ENCODE results near the gene RASGRP4. TPM values are rescaled to one million over a fixed set of nuclear protein-coding genes. Genes with fewer than 3 reads are reported as not detected.

The RASGRP4 gene
- total RNA-seq, 1 donor from 2014 or later, result 1.5 TPM

- intact Hi-C loops (cut with DNase I), result no loop called here
- DNase-seq (ENCODE audit: low spot score), result no peak
These were observed 30.5 kb downstream of the RASGRP4 start for GRCh38 chr19:38395381-38396114.

DNA sequence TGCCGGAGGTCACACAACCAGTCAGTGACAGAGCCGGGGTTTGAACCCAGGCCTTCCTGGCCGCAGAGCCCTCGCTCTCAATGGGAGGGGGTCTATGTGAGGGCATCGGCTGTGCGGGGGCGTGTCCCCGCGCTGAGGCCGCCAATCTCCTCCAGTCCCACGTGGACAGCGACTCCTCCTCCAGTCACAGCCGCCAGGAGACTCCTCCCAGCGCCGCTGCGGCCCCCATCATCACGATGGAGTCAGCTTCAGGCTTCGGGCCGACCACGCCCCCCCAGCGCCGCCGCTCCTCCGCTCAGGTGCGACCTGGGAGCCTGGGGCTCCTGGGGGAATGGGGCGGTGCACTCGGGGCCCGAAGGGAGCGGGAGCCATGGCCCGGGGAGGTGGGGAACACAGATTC is 31.5 kb downstream of the RASGRP4 start:
- no peak for DNase-seq (ENCODE audit: low spot score)
- intact Hi-C loops (cut with DNase I), result no loop called here

- intact Hi-C loops (cut with DNase I), result no loop called here
- no peak for DNase-seq (ENCODE audit: low spot score)
These were observed 33.2 kb downstream of the RASGRP4 start for GRCh38 chr19:38392707-38393308.

DNA sequence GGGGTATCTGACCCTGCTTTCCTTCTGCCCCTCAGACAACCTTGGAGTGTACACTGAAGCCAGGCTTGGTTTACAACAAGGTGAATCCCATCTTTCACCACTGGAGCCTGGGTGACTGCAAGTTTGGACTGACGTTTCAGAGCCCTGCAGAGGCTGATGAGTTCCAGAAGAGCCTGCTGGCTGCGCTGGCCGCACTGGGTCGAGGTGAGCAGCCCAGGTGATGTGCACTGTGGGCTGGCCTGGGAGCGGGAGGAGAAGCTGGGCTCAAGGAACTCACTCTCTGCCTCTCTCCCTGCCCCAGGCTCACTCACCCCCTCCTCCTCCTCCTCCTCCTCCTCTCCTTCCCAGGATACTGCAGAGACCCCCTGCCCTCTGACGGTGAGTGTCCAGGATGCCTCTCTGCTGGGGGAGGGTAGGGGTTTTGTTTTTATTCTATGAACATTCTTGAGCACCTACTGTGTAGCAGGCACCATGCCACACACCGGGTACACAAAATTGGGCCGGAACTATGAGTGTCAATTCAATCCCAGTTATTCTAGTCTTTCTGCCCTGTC is 34.0 kb downstream of the RASGRP4 start:
- DNase-seq (ENCODE audit: low spot score), result no peak
- intact Hi-C loops (cut with DNase I), result no loop called here

GRCh38 chr19:38389957-38390924 is 35.8 kb downstream of the RASGRP4 start:
- intact Hi-C loops (cut with DNase I), result no loop called here
- no peak for DNase-seq (ENCODE audit: low spot score)

- no peak for DNase-seq (ENCODE audit: low spot score)
- intact Hi-C loops (cut with DNase I), result no loop called here
These were observed 36.7 kb downstream of the RASGRP4 start for GRCh38 chr19:38389101-38389925.

DNA sequence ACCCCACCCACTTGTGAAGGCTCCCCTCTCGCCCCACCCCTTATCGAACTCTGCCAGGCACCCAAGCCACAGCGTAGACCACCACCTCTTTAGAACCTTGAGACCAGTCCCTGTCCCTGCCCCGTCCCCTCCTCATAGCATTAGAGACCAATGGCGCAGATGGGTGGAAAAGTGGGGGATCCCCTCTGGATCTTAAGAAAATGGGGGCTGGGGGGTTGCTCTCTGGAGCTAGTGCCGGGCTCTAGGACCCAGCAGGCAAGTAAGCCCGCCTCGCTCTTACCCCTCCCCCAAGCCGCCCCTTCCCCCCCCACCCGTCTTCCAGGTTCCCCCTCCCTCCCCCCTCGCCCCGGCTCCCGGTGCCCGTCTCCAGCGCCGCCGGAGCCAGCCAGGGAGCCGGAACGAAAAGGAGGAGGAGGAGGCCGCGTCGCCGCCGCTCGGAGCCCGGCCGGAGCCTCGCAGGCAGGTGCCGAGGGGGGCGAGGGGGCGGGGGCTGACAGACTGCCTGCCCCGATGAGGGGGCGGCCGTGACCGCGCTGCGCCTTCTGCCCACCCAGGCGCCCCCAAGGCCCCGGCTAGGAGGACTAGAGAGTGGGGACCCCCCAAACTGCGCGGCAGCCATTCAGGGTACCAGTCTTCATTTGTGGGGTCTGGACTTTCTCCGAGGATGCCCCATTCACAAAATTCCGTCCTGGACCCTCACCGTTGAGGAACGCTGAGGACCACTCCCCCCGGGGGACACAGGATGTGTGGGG is 37.5 kb downstream of the RASGRP4 start, which contains the start of gene SPRED3:
Gene SPRED3 (plus strand): TSS at position 349 of the 752 bp plus-strand sequence. CDS start 1,606 bp downstream, outside the sequence.
- DNase-seq (ENCODE audit: low spot score), result no peak
- intact Hi-C loops (cut with DNase I), result no loop called here

- DNase-seq (ENCODE audit: low spot score), result peak; percentile 84
- intact Hi-C loops (cut with DNase I), result no loop called here
These were observed 38.3 kb downstream of the RASGRP4 start, which contains the start of gene GGN for GRCh38 chr19:38387550-38388348. Gene GGN, minus strand, starts transcription at chr19:38388034. Its CDS starts 773 bp downstream, at chr19:38387261.

- DNase-seq (ENCODE audit: low spot score), result no peak
- intact Hi-C loops (cut with DNase I), result no loop called here
These were observed 39.0 kb downstream of the RASGRP4 start for GRCh38 chr19:38386971-38387549.

GRCh38 chr19:38386300-38386970 is 39.6 kb downstream of the RASGRP4 start:
- no peak for DNase-seq (ENCODE audit: low spot score)
- intact Hi-C loops (cut with DNase I), result no loop called here

GRCh38 chr19:38385804-38386257 is 40.2 kb downstream of the RASGRP4 start:
- no peak for DNase-seq (ENCODE audit: low spot score)
- intact Hi-C loops (cut with DNase I), result no loop called here

- no peak for DNase-seq (ENCODE audit: low spot score)
- intact Hi-C loops (cut with DNase I), result no loop called here
These were observed 40.8 kb downstream of the RASGRP4 start for GRCh38 chr19:38385057-38385803.

DNA sequence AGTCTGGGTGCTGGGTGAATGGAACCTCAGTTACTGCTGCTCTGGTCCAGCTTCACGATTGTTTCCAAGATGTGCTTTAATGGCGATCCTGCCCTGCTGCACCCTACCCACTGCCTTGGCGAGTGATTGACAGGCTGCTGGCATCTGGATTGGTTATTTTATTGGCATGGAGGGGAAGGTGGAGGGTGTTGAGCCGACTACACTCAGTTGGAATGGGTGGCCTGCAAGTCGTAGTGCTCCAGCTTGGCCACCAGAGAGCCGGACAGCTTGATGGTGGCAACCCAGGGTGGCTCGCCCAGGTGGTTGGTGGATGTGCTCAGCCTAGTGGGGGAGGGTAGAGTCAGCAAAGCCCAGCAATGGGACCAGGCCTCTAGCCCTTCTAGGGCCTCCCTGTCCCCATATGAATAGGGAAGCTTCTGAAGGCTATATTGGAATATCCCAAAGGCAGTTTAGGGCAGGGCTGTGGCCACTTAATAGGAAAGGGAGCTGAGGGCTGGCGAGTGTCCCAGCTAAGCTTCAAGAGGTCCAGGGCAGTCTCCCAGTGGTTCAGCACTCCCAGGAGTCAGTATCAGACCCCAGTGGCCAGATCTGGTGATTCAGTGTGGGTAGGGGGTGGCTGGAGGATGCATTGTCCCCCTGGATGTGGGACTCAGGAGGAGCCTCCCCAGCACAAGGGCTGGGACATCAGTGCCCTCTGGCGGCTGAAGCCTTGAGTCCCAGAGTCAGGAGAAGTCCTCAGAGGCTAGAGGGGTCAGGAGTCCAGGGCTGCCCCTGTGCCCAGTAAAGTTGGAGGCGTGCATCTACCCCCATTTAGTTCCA is 41.6 kb downstream of the RASGRP4 start:
- intact Hi-C loops (cut with DNase I), result no loop called here
- DNase-seq (ENCODE audit: low spot score), result no peak

- intact Hi-C loops (cut with DNase I), result no loop called here
These were observed 42.3 kb downstream of the RASGRP4 start for GRCh38 chr19:38383743-38384142.

DNA sequence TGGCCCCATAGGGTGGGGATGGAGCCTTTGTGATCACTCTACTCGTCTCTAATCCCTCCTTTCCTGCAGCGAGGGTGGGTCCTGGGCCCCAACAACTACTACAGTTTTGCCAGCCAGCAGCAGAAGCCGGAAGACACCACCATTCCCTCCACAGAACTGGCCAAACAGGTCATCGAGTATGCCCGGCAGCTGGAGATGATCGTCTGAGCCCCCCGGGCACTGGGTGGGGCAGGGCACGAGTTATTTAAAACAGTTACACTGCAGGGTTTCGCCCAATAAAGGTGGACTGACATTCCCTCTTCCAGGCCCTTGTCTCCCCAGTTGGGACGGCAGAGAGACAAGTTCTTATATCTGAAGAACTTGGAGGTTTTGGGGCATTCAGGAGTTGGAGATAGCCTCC is 42.8 kb downstream of the RASGRP4 start:
- no peak for DNase-seq (ENCODE audit: low spot score)
- intact Hi-C loops (cut with DNase I), result no loop called here

More at GRCh38 chr19:38383743-38384142, 42.3 kb downstream of the RASGRP4 start:
- no peak for DNase-seq (ENCODE audit: low spot score)

Measured in cardiac septum (tissue), 1 donor.